Stomach (tissue), 9 donors: ENCODE data around the gene PSKH1. TPM values are rescaled to one million over a fixed set of nuclear protein-coding genes. Genes with fewer than 3 reads are reported as not detected.
A peak's percentile ranks its signal among the peaks of the same experiment; 100 is the strongest.

Source experiments
- DNase-seq, 2 donors: peaks; one replicate each; pipeline versions ENCODE4 v3.0.0 to v3.0.0-alpha.2; 2013 to 2019
- H3K27ac ChIP-seq, 5 donors: fragments of 200-600 bp in 4 of 5; sonication (generic) in 4 of 5; one replicate each; pipeline ENCODE4 v1.5.1; 2013 to 2019; ENCODE audit warnings: mild to moderate bottlenecking in 1 of 5, moderate library complexity in 1 of 5
- H3K27me3 ChIP-seq, 3 donors: fragments of 200-600 bp; sonication (generic); one replicate each; pipeline ENCODE4 v1.5.1; 2017 to 2019; ENCODE audit warnings: mixed run types in 1 of 3
- H3K36me3 ChIP-seq, 4 donors: fragments of 200-600 bp; sonication (generic); 1 replicate in 3 of 4; 2 replicates in 1 of 4; pipeline ENCODE4 v1.5.1; 2016 to 2019
- H3K4me1 ChIP-seq, 4 donors: fragments of 200-600 bp; sonication (generic); one replicate each; pipeline ENCODE4 v1.5.1; 2016 to 2019
- H3K4me3 ChIP-seq, 4 donors: fragments of 200-600 bp; sonication (generic) in 3 of 4; one replicate each; pipeline ENCODE4 v1.5.1; 2016 to 2019; ENCODE audit warnings: mild to moderate bottlenecking in 1 of 4
- H3K9me3 ChIP-seq, 4 donors: fragments of 200-600 bp; sonication (generic); one replicate each; pipeline ENCODE4 v1.5.1; 2016 to 2019
- EP300 ChIP-seq: sonication (generic); formaldehyde crosslinking; IDR thresholded peaks from one replicate; pipeline ENCODE4 v1.6.1; 2017; ENCODE audit warnings: antibody characterized with exemption
- POLR2A ChIP-seq, 4 donors: fragments of 450-650 bp; IDR thresholded peaks; one replicate each; pipeline ENCODE4 v1.6.1; 2016; ENCODE audit warnings: antibody characterized with exemption in 4 of 4, control low read depth in 2 of 4, mild to moderate bottlenecking in 1 of 4, moderate library complexity in 1 of 4
- POLR2AphosphoS5 ChIP-seq, 3 donors: sonication (generic); formaldehyde crosslinking; IDR thresholded peaks; one replicate each; pipeline ENCODE4 v1.6.1; 2016; ENCODE audit warnings: antibody characterized with exemption in 3 of 3
- WGBS, 5 donors: extraction: QIAGEN DNeasy Blood & Tissue Kit in 3 of 5; methylation state at CpG; one replicate each; pipeline versions ENCODE4 v1.1.5 to v1.1.7; 2013 to 2018; 5-methylcytosine and 5-hydroxymethylcytosine counted together
- intact Hi-C: fragments of 100-400 bp; cut with DNase I; formaldehyde crosslinking; loops from one replicate; pipeline ENCODE4 v1.15.1; 2023; ENCODE audit warnings: low total_unique reads
- polyA plus RNA-seq, 3 donors: library from polyadenylated mRNA; stranded (reverse); fragments of 200-250 nt; gene quantifications; one replicate each; pipeline ENCODE4 v1.2.3, GENCODE V29; 2013
- total RNA-seq, 5 donors: library from RNA; depleted of rRNA; stranded (reverse); fragments of >200 nt; gene quantifications; one replicate each; pipeline versions ENCODE4 v1.1.0 to v1.2.3, GENCODE V29; 2014 to 2016
- TF ChIP-seq, protein P1 (sequence below), 7 experiments: fragments of 450-650 bp in 4 of 7; fragments of 200-600 bp in 3 of 7; sonication (generic) in 3 of 7; IDR thresholded peaks; one replicate each; pipeline ENCODE4 v1.5.1; 2016 to 2019; ENCODE audit warnings: antibody characterized with exemption in 7 of 7, control low read depth in 2 of 7, mild to moderate bottlenecking in 1 of 7
- donor health status: healthy with polysubstance abuse.
- donor health status: Bipolar disorder and iron deficiency.
- donor health status: healthy.

PSKH1 gene
- total and polyA plus RNA-seq, 8 donors: 10.2 to 93.7 (median 22.4) TPM

DNA sequence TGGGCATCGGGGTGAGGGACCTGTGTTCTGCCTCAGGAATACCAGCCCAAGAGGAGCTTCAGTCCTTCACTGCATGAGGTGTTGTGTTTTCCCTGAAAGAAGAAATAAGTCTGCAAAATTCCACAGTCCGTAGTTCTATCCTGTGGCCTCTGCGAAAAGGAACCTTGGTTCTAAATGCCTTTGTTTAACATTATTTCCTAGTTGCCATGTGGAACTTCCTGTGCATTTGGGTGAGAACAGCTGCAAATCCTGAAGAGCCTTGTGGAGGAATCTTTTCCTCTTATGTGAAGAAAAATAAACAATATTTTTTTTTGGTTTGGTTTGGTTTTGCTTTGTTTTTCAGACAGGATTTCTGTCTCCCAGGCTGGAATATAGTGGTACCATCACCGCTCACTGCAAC lies 9.8 kb downstream of the PSKH1 start:
- Histone ChIP-seq H3K27ac (peak overlapping the region in 2 of 5 donors; percentile 21 to 35), H3K36me3 (peaks cover 0 to 45% (median 21%) of the 10 kb centered on the region in 4 donors), H3K27me3 (no peaks in the 10 kb centered on the region), H3K4me3 (no peak overlapping the region), H3K9me3 (no peaks in the 10 kb centered on the region), H3K4me1 (peaks cover 0 to 25% (median 15%) of the 10 kb centered on the region in 4 donors)
- intact Hi-C loops: no loop called here
- no peak for TF ChIP-seq POLR2A (IDR thresholded peaks at IDR 0.05)
- WGBS, 5 donors: 73 to 83% (median 81%) methylated on average over 4 of the region's 4 CpGs
- DNase-seq: no peak

DNA sequence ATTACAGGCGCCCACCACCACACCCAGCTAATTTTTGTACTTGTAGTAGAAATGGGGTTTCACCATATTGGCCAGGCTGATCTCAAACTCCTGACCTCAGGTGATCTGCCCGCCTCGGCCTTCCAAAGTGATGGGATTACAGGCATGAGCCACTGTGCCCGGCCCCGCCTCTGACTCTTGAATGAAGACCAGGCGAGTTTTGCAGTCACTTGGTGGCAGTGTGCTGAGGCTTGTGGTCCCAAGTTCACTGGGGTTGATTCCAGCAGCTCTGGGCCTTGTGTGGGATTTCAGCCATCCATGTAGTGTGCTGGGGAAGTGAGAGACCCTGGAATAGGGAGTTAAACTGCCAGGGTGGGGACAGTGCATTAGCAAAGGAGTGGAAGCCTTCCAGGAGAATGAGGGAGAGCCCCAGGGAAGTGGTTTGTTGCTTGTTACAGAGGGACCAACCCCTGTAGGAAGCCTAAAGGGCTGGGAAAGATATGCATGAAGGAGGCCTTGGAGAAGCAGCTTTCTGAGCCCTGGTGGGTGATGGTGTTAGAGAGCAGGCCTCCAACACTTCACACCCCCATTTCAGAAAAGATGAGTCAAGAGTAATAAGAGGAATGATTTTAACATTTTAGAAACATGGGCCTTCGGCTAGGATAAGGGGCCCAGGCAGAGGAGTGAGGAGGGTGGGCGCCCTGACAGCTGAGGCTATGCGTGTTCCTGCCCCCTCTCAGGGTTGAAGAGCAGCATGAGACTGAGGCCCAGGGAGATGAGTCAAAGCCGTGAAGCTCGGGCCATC lies 14.5 kb downstream of the PSKH1 start:
- TF ChIP-seq, protein P1, sequence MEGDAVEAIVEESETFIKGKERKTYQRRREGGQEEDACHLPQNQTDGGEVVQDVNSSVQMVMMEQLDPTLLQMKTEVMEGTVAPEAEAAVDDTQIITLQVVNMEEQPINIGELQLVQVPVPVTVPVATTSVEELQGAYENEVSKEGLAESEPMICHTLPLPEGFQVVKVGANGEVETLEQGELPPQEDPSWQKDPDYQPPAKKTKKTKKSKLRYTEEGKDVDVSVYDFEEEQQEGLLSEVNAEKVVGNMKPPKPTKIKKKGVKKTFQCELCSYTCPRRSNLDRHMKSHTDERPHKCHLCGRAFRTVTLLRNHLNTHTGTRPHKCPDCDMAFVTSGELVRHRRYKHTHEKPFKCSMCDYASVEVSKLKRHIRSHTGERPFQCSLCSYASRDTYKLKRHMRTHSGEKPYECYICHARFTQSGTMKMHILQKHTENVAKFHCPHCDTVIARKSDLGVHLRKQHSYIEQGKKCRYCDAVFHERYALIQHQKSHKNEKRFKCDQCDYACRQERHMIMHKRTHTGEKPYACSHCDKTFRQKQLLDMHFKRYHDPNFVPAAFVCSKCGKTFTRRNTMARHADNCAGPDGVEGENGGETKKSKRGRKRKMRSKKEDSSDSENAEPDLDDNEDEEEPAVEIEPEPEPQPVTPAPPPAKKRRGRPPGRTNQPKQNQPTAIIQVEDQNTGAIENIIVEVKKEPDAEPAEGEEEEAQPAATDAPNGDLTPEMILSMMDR (IDR thresholded peaks at IDR 0.05): no peak
- TF ChIP-seq POLR2AphosphoS5 (IDR thresholded peaks at IDR 0.05) (no peak), EP300 (no peak), POLR2A (IDR thresholded peaks at IDR 0.05) (no peak)
- DNase-seq: no peak
- no peak overlapping the region for H3K27ac ChIP-seq
- peaks cover 20 to 70% (median 53%) of the 10 kb centered on the region in 4 donors for H3K36me3 ChIP-seq
- H3K27me3 ChIP-seq: no peaks in the 10 kb centered on the region
- intact Hi-C loops: no loop called here
- WGBS, 5 donors: 88 to 93% (median 92%) methylated on average over 11 of the region's 11 CpGs
- H3K4me1 ChIP-seq: peaks cover 0 to under 1% (median 0%) of the 10 kb centered on the region in 4 donors
- H3K9me3 ChIP-seq: no peaks in the 10 kb centered on the region
- H3K4me3 ChIP-seq: no peak overlapping the region

DNA sequence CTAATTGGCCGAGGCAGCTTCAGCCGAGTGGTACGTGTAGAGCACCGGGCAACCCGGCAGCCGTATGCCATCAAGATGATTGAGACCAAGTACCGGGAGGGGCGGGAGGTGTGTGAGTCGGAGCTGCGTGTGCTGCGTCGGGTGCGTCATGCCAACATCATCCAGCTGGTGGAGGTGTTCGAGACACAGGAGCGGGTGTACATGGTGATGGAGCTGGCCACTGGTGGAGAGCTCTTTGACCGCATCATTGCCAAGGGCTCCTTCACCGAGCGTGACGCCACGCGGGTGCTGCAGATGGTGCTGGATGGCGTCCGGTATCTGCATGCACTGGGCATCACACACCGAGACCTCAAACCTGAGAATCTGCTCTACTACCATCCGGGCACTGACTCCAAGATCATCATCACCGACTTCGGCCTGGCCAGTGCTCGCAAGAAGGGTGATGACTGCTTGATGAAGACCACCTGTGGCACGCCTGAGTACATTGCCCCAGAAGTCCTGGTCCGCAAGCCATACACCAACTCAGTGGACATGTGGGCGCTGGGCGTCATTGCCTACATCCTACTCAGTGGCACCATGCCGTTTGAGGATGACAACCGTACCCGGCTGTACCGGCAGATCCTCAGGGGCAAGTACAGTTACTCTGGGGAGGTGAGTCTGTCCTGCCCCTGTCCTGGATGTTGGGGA lies 16.1 kb downstream of the PSKH1 start:
- no peaks in the 10 kb centered on the region for H3K9me3 ChIP-seq
- no peak for DNase-seq
- 95 to 97% (median 96%) methylated on average over 26 to 36 of the region's 36 CpGs for WGBS, 5 donors
- intact Hi-C loops: no loop called here
- H3K4me1 ChIP-seq: no peaks in the 10 kb centered on the region
- no peak overlapping the region for H3K27ac ChIP-seq
- H3K4me3 ChIP-seq: no peak overlapping the region
- H3K27me3 ChIP-seq: no peaks in the 10 kb centered on the region
- no peak for TF ChIP-seq POLR2A (IDR thresholded peaks at IDR 0.05)
- TF ChIP-seq, protein P1 (IDR thresholded peaks at IDR 0.05): no peak
- peaks cover 20 to 61% (median 46%) of the 10 kb centered on the region in 4 donors for H3K36me3 ChIP-seq

DNA sequence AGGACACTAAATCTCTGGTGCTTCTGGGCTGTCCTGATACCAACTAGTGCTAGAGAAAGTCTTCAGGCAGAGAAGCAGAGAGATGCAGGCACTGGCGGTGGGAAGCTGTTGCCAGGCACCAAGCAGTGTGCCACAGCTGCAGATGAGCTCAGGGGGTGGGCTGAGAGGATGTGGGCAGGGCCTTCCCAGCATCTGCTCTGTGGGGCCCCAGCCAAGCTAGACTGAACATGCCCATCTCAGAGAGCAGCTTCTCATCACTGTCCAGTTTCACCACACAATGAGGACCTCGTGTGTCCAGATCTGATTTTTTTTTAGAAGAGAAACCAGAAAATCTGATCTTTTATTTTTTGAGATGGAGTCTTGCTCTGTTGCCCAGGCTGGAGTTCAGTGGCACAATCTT lies 17.1 kb downstream of the PSKH1 start:
- Histone ChIP-seq H3K27me3 (no peaks in the 10 kb centered on the region), H3K4me1 (peaks cover 0 to 8% (median 1%) of the 10 kb centered on the region in 4 donors), H3K9me3 (no peaks in the 10 kb centered on the region), H3K36me3 (peaks cover 20 to 58% (median 50%) of the 10 kb centered on the region in 4 donors), H3K4me3 (no peak overlapping the region), H3K27ac (no peak overlapping the region)
- peak in 1 of 2 donors; percentile 62 for DNase-seq
- TF ChIP-seq, protein P1 (IDR thresholded peaks at IDR 0.05): no peak
- TF ChIP-seq EP300 (no peak), POLR2A (IDR thresholded peaks at IDR 0.05) (no peak), POLR2AphosphoS5 (IDR thresholded peaks at IDR 0.05) (no peak)
- intact Hi-C loops: no loop called here
- 65 to 75% (median 68%) methylated on average over 2 of the region's 2 CpGs for WGBS, 5 donors
